ENCODE results near the gene AP3B1.
"Not testable (repeated sequence)": the region's sequence is repeated elsewhere in the genome, so short reads cannot be mapped to it uniquely, and the experiment has no call there.

Gene AP3B1

DNA sequence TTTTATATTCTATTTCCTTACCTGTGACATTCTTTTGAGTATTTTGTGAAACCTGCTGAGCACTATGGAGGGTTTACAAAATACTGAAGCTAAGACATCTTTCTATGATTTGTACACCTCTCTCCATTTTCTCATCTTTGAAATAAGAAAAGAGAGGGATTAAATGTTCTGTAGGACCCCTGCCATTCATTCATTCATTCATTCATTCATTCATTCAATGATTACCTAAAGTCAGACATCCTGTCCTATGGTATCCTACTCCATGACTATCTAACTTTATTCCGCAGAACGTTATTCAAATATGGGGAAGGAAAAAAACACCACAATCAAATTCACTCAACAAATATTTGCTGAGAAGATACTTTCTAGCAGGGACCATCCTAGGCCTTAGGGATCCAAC lies 51.4 kb downstream of the AP3B1 start:
- DNase-seq, result no peak

GRCh38 chr5:78242001-78242400 lies 52.5 kb downstream of the AP3B1 start:
- no peak for DNase-seq

DNA sequence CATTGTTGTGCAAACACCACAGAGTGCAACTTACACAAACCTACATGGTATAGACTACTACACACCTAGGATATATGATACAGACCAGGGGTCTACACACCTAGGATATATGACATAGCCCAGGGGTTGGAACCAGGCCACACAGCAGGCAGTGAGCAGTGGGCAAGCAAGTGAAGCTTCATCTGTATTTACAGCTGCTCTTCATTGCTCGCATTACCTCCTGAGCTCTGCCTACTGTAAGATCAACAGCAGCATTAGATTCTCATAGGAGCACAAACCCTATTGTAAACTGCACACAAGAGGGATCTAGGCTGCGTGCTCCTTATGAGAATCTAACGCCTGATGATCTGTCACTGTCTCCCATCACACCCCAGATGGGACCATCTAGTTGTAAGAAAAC lies 56.6 kb downstream of the AP3B1 start:
- DNase-seq, result no peak

GRCh38 chr5:78236046-78236445 lies 58.5 kb downstream of the AP3B1 start:
- no peak for DNase-seq

DNA sequence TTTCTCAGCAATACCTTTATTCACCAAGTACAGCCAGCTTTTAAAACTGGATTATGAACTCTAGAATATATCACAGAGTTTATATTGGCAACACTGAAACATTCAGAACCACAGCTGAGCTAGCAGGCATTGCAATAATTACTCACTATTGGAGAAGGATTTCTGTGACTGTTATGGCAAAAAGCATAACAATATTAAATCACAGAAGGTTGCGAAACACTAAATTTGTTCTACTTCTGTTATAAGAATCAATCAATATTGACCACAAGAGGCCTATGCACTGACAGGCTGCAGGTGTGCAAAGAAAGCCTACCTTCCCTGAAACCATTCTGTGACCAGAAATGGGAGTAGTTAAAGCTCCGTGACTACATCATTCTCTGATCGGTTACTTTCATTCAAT lies 59.2 kb downstream of the AP3B1 start:
- no peak for DNase-seq

- no peak for DNase-seq
Observed at GRCh38 chr5:78234804-78235203, 59.7 kb downstream of the AP3B1 start.

- DNase-seq, result no peak
Observed at GRCh38 chr5:78232163-78232562, 62.3 kb downstream of the AP3B1 start.

GRCh38 chr5:78224358-78224757 lies 70.1 kb downstream of the AP3B1 start:
- DNase-seq, result no peak

- no peak for DNase-seq
Observed at GRCh38 chr5:78221964-78222451, 72.5 kb downstream of the AP3B1 start.

GRCh38 chr5:78221467-78221866 lies 73.0 kb downstream of the AP3B1 start:
- DNase-seq, result no peak

DNA sequence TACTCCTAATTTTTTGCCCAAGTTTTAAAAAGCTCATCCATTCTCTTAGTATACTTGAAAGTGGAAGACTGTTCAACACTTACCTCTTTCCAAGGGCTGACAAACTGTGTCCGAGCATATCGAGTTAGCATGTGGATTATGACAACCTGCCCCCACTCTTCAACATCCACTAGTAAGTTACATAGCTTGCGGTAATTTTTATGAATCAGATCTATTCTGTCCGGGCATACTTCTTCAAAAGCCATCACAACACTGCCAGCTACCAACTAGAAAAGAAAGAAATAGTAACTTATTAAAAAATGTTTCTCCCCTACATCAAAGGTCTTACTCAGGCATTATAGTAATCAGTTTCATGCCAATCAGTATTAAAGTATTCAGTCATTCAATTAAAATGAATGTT lies 78.5 kb downstream of the AP3B1 start:
- DNase-seq, result no peak

DNA sequence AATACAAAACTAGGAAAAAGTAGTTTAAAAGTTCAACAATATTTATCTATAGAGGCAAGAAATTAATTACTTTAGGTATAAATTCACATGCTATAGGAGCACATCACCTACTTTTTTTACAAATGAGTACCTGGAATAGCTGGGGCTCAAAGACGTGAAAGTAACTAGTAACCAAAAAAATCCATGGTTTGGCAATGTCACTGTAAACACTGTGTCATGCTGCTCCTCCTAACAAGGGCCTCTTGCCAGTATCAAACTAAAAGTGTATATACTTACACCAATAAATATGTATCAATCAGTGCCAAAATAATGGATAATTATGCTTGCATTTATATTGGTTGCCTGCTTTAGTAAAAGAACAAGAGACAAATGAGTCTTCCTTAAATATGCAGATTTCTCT lies 78.9 kb downstream of the AP3B1 start:
- DNase-seq, result no peak

DNA sequence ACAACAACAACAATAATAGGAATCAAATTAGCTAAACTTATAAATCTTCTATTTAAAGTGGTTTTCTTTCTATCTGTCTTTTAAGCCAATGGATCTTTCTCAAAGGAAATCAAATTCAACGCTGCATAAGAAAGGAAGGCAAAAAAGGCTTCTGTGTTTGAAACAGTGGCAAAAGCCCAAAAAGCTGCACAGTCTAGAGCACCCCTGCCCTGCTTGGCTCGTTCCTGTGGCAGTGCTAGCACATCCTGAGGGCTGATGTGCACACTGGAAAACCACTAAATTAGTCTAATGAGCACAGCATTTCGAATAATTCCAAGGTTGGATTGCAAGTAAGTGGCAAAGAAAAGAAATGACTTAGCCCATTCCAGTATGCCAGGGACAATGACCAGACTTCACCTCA lies 80.7 kb downstream of the AP3B1 start:
- DNase-seq, result no peak

- DNase-seq, result no peak
Observed at GRCh38 chr5:78211052-78211451, 83.4 kb downstream of the AP3B1 start.

DNA sequence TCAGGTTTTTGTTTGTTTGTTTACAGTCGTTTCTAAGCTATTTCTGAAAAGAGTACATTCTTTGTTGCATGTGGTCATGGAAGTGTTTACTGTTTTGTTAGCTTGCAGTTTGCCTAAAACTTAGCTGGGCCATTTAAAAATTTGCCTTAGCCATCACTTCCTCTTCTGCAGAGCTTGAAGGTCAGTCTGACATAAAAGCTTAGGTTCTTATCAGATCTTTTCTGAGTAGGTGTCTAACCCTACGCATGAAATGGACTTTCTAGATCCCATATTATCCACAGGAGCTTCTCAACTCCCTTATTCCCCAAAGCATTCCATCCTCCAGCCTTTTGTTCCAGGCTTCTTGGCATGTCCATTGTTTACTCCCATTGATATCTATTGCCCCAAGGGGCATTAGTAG lies 90.3 kb downstream of the AP3B1 start:
- DNase-seq, result no peak

DNA sequence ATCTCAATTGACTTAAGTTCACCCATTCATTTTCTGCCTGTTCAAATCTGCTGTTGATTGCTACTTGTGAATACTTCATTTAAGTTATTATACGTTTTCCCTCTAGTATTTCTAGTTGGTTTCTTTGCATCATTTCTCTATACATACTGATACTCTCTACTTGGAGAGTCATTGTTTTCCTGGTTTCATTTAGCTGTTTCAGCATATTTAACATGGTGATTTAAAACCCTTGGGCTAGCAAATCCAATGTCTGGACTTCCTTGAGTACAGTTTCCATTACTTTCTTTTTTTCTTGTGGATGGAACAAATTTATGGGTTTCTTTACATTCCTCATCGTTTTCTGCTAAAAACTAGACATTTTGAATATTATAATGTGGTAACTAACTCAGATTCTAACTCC lies 90.7 kb downstream of the AP3B1 start:
- DNase-seq, result no peak

- no peak for DNase-seq
Observed at GRCh38 chr5:78190402-78190801, 104.1 kb downstream of the AP3B1 start.

DNA sequence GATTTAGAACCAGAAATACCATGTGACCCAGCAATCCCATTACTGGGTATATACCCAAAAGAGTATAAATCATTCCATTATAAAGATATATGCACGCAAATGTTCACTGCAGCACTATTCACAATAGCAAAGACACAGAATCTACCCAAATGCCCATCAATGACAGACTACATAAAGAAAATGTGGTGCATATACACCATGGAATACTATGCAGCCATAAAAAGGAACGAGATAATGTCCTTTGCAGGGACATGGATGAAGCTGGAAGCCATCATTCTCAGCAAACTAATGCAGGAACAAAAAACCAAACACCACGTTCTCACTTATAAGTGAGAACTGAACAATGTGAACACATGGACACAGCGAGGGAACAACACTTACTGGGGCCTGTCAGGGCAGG lies 105.8 kb downstream of the AP3B1 start:
- not testable (repeated sequence) for DNase-seq

- no peak for DNase-seq
Observed at GRCh38 chr5:78187172-78187571, 107.3 kb downstream of the AP3B1 start.

GRCh38 chr5:78182838-78183237 lies 111.7 kb downstream of the AP3B1 start:
- DNase-seq, result no peak

DNA sequence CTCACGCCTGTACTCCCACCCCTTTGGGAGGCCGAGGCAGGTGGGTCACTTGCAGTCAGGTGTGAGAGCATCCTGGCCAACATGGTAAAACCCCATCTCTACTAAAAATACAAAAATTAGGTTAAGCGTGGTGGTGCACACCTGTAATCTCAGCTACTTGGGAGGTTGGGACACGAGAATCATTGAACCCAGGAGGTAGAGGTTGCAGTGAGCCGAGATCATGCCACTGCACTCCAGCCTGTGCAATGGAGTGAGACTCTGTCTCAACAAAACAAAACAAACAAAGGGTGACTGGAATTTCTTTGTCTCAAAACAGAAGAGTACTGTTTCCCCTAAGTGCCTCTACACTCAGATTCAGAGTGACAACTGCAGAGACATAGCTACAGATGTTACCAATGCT lies 116.1 kb downstream of the AP3B1 start:
- no peak for DNase-seq

DNA sequence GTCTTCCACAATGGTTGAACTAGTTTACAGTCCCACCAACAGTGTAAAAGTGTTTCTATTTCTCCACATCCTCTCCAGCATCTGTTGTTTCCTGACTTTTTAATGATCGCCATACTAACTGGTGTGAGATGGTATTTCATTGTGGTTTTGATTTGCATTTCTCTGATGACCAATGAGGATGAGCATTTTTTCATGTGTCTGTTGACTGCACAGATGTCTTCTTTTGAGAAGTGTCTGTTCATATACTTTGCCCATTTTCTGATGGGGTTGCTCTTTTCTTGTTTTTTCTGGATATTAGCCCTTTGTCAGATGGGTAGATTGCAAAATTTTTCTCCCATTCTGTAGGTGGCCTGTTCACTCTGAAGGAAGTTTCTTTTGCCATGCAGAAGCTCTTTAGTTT lies 124.2 kb downstream of the AP3B1 start:
- not testable (repeated sequence) for DNase-seq

DNA sequence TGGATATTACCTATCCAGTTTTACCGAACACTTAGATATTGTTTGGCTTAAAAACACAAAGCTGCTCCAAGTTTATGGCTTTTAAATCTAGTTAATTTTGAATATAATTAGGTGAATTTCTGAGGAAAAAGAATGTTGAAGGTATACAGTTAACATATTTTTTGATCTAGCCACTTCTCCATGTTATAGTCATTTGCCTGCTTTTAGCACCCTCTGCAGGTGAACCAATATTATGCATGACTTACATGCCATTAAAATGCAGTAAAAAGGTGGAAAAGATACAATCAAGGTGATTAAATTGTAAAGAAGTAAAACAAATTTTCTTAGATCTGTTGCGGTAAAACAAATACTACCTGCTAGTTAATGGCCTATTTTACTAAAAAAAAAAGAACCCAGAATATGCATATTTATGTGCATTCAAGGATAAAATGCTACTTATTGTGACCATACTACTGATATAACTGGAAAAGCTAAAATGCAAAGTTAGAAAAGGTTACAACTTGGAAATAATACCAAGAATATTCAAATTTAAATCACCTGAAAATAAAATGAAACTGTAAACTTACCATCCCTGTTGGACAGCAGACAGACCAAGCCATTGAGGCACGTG lies 132.1 kb downstream of the AP3B1 start:
- DNase-seq, result no peak

DNA sequence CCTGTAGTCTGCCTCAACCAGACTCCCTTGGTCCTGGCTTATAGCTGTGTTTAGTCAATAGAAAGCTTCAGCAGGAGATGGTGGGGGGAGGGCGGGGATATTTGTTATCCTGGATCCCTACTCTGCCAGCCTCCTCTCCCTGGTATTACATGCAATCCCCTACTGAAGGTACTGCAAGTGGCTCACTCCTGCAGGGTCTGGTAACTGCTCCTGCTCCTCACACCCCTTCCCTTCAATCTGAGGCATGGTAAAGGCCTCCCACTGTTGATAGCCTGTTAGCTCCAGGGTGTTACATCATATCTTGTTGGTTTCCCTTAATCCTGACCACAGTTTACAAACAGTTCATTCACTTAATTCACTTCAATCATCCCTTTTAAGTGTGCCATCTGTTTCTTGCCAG lies 137.5 kb downstream of the AP3B1 start:
- no peak for DNase-seq

DNA sequence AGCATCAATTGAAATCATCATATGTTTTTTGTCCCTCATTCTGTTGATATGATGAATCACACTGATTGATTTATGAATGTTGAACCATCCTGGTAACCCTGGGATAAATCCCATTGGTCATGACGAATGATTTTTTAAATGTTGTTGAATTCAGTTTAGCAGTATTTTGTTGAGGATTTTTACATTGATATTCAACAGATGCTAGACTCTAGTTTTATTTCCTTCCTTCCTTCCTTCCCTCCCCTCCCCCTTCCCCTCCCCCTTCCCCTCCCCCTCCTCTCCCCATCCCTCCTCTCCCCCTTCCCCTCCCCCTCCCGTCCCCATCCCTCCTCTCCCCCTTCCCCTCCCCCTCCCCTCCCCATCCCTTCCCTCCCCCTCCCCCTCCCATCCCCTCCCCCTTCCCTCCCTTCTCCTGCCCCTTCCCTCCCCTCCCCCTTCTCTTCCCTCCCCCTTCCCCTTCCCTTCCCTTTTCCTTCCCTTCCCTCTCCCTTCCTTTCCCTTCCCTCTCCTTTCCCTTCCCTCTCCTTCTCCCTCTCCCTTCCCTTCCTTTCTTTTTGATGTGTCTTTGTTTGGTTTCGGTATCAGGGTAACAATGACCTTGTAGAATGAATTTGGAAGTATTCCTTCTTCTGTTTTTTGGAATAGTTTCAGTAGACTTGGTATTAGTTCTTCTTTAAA lies 142.8 kb downstream of the AP3B1 start:
- DNase-seq, result no peak

All from DMS153 (cell line).